H9 (cell line): ENCODE data around the gene CIART. TPM values are rescaled to one million over a fixed set of nuclear protein-coding genes. Genes with fewer than 3 reads are reported as not detected.
"Not testable (repeated sequence)": the region's sequence is repeated elsewhere in the genome, so short reads cannot be mapped to it uniquely, and the experiment has no call there.

Experiments
- DNase-seq: peaks from one replicate; pipeline ENCODE4 v3.0.0-alpha.2; 2017
- H2AFZ ChIP-seq: one replicate; pipeline ENCODE4 v1.6.1; 2013; ENCODE audit warnings: mild to moderate bottlenecking, low read length, control low read depth, moderate library complexity
- H2AK5ac ChIP-seq: 2 replicates; pipeline ENCODE4 v1.6.1; 2013; ENCODE audit warnings: low read length, control low read depth, mixed read lengths; ENCODE audit not compliant: insufficient read length
- H2BK120ac ChIP-seq: one replicate; pipeline ENCODE4 v1.6.1; 2013; ENCODE audit warnings: low read depth, mild to moderate bottlenecking, low read length, control low read depth, inconsistent platforms; ENCODE audit not compliant: poor library complexity, severe bottlenecking
- H2BK12ac ChIP-seq: 2 replicates; pipeline ENCODE4 v1.6.1; 2013; ENCODE audit warnings: low read length, control low read depth, mixed read lengths, low read depth; ENCODE audit not compliant: insufficient read length
- H2BK15ac ChIP-seq: 2 replicates; pipeline ENCODE4 v1.6.1; 2013; ENCODE audit warnings: low read depth, low read length, control low read depth
- H2BK20ac ChIP-seq: one replicate; pipeline ENCODE4 v1.6.1; 2013; ENCODE audit warnings: low read depth, mild to moderate bottlenecking, low read length, control low read depth, inconsistent platforms; ENCODE audit not compliant: poor library complexity, severe bottlenecking
- H2BK5ac ChIP-seq: 2 replicates; pipeline ENCODE4 v1.6.1; 2013; ENCODE audit warnings: low read length, control low read depth, mixed read lengths; ENCODE audit not compliant: insufficient read length
- H3K14ac ChIP-seq: 2 replicates; pipeline ENCODE4 v1.6.1; 2013; ENCODE audit warnings: low read length, control low read depth; ENCODE audit not compliant: insufficient read depth
- H3K18ac ChIP-seq: 2 replicates; pipeline ENCODE4 v1.6.1; 2013; ENCODE audit warnings: low read depth, mild to moderate bottlenecking, mixed read lengths, low read length, control low read depth; ENCODE audit not compliant: insufficient read length
- H3K23ac ChIP-seq: 2 replicates; pipeline ENCODE4 v1.6.1; 2013; ENCODE audit warnings: low read length, control low read depth, mixed read lengths, low read depth; ENCODE audit not compliant: insufficient read length
- H3K23me2 ChIP-seq: 2 replicates; pipeline ENCODE4 v1.6.1; 2013; ENCODE audit warnings: low read depth, mild to moderate bottlenecking, mixed read lengths, low read length, control low read depth; ENCODE audit not compliant: insufficient read length, poor library complexity, severe bottlenecking
- H3K27ac ChIP-seq: 2 replicates; pipeline ENCODE4 v1.5.1; 2013; ENCODE audit warnings: low read length, control low read depth, mixed read lengths, low read depth; ENCODE audit not compliant: insufficient read length
- H3K27me3 ChIP-seq: 2 replicates; pipeline ENCODE4 v1.6.1; 2013; ENCODE audit warnings: low read length, control low read depth, inconsistent platforms; ENCODE audit not compliant: insufficient read depth
- H3K4ac ChIP-seq: 2 replicates; pipeline ENCODE4 v1.6.1; 2013; ENCODE audit warnings: low read depth, mild to moderate bottlenecking, control low read depth, inconsistent platforms, low read length, moderate library complexity
- H3K4me1 ChIP-seq: 2 replicates; pipeline ENCODE4 v1.6.1; 2013; ENCODE audit warnings: low read length, control low read depth, inconsistent platforms; ENCODE audit not compliant: insufficient read depth
- H3K4me2 ChIP-seq: 2 replicates; pipeline ENCODE4 v1.6.1; 2013; ENCODE audit warnings: low read length, control low read depth, mixed read lengths; ENCODE audit not compliant: insufficient read length, insufficient read depth
- H3K56ac ChIP-seq: 2 replicates; pipeline ENCODE4 v1.6.1; 2013; ENCODE audit warnings: low read depth, mild to moderate bottlenecking, mixed read lengths, low read length, control low read depth; ENCODE audit not compliant: insufficient read length
- H3K79me1 ChIP-seq: 2 replicates; pipeline ENCODE4 v1.6.1; 2013; ENCODE audit warnings: low read depth, mild to moderate bottlenecking, moderate library complexity, low read length, control low read depth, inconsistent platforms; ENCODE audit not compliant: insufficient read depth, poor library complexity, severe bottlenecking
- H3K79me2 ChIP-seq: 2 replicates; pipeline ENCODE4 v1.6.1; 2013; ENCODE audit warnings: low read length, control low read depth, inconsistent platforms; ENCODE audit not compliant: insufficient read depth
- H3K9ac ChIP-seq: 2 replicates; pipeline ENCODE4 v1.6.1; 2013; ENCODE audit warnings: low read length, control low read depth, mixed read lengths; ENCODE audit not compliant: insufficient read length; ENCODE audit errors: extremely low read depth
- H3K9me3 ChIP-seq: one replicate; pipeline ENCODE4 v1.6.1; 2013; ENCODE audit warnings: low read depth, low read length, inconsistent platforms; ENCODE audit not compliant: control insufficient read depth
- H3T11ph ChIP-seq: one replicate; pipeline ENCODE4 v1.6.1; 2013; ENCODE audit warnings: mild to moderate bottlenecking, low read length, control low read depth, inconsistent platforms
- H4K20me1 ChIP-seq: one replicate; pipeline ENCODE4 v1.6.1; 2013; ENCODE audit not compliant: control insufficient read depth, insufficient read length, insufficient read depth
- H4K5ac ChIP-seq: 2 replicates; pipeline ENCODE4 v1.6.1; 2013; ENCODE audit warnings: low read depth, mild to moderate bottlenecking, mixed read lengths, low read length, control low read depth; ENCODE audit not compliant: insufficient read length
- H4K8ac ChIP-seq: replicated peaks from 2 replicates; pipeline ENCODE4 v1.6.1; 2013; ENCODE audit warnings: low read length, control low read depth, mixed read lengths, low read depth; ENCODE audit not compliant: insufficient read length
- H4K91ac ChIP-seq: 2 replicates; pipeline ENCODE4 v1.6.1; 2013; ENCODE audit warnings: low read depth, mild to moderate bottlenecking, moderate library complexity, mixed read lengths, low read length, control low read depth; ENCODE audit not compliant: insufficient read length
- H3K27ac Mint-ChIP-seq, 3 experiments: 2 replicates in 2 of 3; 3 replicates in 1 of 3; pipeline ENCODE4 v1.8.0; 2020 to 2021; ENCODE audit warnings: mixed read lengths in 3 of 3, mild to moderate bottlenecking in 1 of 3, moderate library complexity in 1 of 3
- H3K27me3 Mint-ChIP-seq: 2 replicates; pipeline ENCODE4 v1.8.0; 2021; ENCODE audit warnings: low read depth, mild to moderate bottlenecking, moderate library complexity, mixed read lengths
- H3K36me3 Mint-ChIP-seq, 3 experiments: 2 replicates in 2 of 3; 3 replicates in 1 of 3; pipeline ENCODE4 v1.8.0; 2020 to 2021; ENCODE audit warnings: low read depth in 3 of 3, mixed read lengths in 3 of 3; ENCODE audit not compliant: insufficient read depth in 1 of 3
- H3K4me1 Mint-ChIP-seq, 2 experiments: 2 replicates each; pipeline ENCODE4 v1.8.0; 2020; ENCODE audit warnings: mixed read lengths in 2 of 2
- H3K4me3 Mint-ChIP-seq, 2 experiments: 2 replicates in 1 of 2; 3 replicates in 1 of 2; pipeline ENCODE4 v1.8.0; 2020 to 2021; ENCODE audit warnings: mild to moderate bottlenecking in 2 of 2, mixed read lengths in 2 of 2, moderate library complexity in 1 of 2
- H3K9me3 Mint-ChIP-seq, 2 experiments: 2 replicates in 1 of 2; 3 replicates in 1 of 2; pipeline ENCODE4 v1.8.0; 2020; ENCODE audit warnings: mild to moderate bottlenecking in 2 of 2, mixed read lengths in 2 of 2, moderate library complexity in 1 of 2
- CTCF ChIP-seq: fragments of 200-600 bp; sonication (generic); conservative IDR thresholded peaks from 3 replicates; pipeline ENCODE4 v1.8.0; 2021; ENCODE audit warnings: antibody characterized with exemption, mild to moderate bottlenecking
- WGBS: extraction: QIAGEN DNeasy Blood & Tissue Kit; methylation state at CpG from one replicate; pipeline ENCODE4 v1.1.7; 2013; ENCODE audit warnings: missing lambda C conversion rate, low lambda C conversion rate, mixed read lengths; ENCODE audit not compliant: insufficient read length; ENCODE audit errors: extremely low coverage; 5-methylcytosine and 5-hydroxymethylcytosine counted together
- total RNA-seq: library from RNA; stranded (reverse); gene quantifications from 2 replicates; pipeline ENCODE4 v1.2.1, GENCODE V29; 2021

The CIART gene
- total RNA-seq, 1 experiment from 2014 or later = 15.6 TPM

GRCh38 chr1:150302902-150303301, 20.5 kb downstream of the CIART start:
- Histone ChIP-seq H3K79me1 (no peaks in the 10 kb centered on the region), H3K23me2 (no peaks in the 10 kb centered on the region), H3K14ac (no peak overlapping the region), H2AFZ (no peak overlapping the region), H3K23ac (no peak overlapping the region), H3K79me2 (no peaks in the 10 kb centered on the region), H3K18ac (no peak overlapping the region), H2AK5ac (no peak overlapping the region), H3K27me3 (no peaks in the 10 kb centered on the region), H4K91ac (no peak overlapping the region), H4K20me1 (peaks cover 3% of the 10 kb centered on the region), H3T11ph (no peak overlapping the region), H3K9me3 (no peaks in the 10 kb centered on the region), H3K9ac (no peak overlapping the region), H2BK120ac (no peak overlapping the region), H3K56ac (no peak overlapping the region), H2BK5ac (no peak overlapping the region), H3K4me2 (peak overlapping the region; percentile 47), H2BK15ac (no peak overlapping the region), H2BK12ac (no peak overlapping the region), H3K27ac (peak overlapping the region; percentile 77), H4K5ac (no peak overlapping the region), H3K4me1 (peaks cover 7% of the 10 kb centered on the region; the same call in 1 of the 2 replicates), H3K4ac (no peak overlapping the region), H4K8ac (no peak overlapping the region), H2BK20ac (no peak overlapping the region)
- TF ChIP-seq CTCF = no peak
- H3K36me3 Mint-ChIP-seq = peaks cover 51 to 92% (median 72%) of the 10 kb centered on the region in 3 experiments
- no peaks in the 10 kb centered on the region for H3K27me3 Mint-ChIP-seq
- no peaks in the 10 kb centered on the region for H3K9me3 Mint-ChIP-seq
- no CpG with 5 or more reads among the region's 2 CpGs for WGBS
- peaks cover 25 to 30% of the 10 kb centered on the region in 2 experiments for H3K4me1 Mint-ChIP-seq
- no peak for DNase-seq
- peak overlapping the region; percentile 29 to 96 (median 92); a peak in 6 of 7 replicates for H3K27ac Mint-ChIP-seq
- H3K4me3 Mint-ChIP-seq = peak overlapping the region; percentile 28 to 46; a peak in 4 of 5 replicates

GRCh38 chr1:150308585-150308984, 26.2 kb downstream of the CIART start:
- H3K56ac ChIP-seq, H3K4me3 Mint-ChIP-seq, H3K27me3 Mint-ChIP-seq, H2AFZ ChIP-seq, H4K20me1 ChIP-seq, H2BK12ac ChIP-seq, H3K4me1 ChIP-seq, H3K27me3 ChIP-seq, H3K9me3 ChIP-seq, H3K4me2 ChIP-seq, H2AK5ac ChIP-seq, H4K91ac ChIP-seq, H3T11ph ChIP-seq, H3K9ac ChIP-seq, H2BK120ac ChIP-seq, H3K14ac ChIP-seq, H4K5ac ChIP-seq, H3K23ac ChIP-seq, H3K18ac ChIP-seq, H2BK5ac ChIP-seq, DNase-seq, H2BK20ac ChIP-seq, H3K4ac ChIP-seq, H2BK15ac ChIP-seq, H3K79me2 ChIP-seq, H3K79me1 ChIP-seq, H3K27ac Mint-ChIP-seq, H3K23me2 ChIP-seq, H3K9me3 Mint-ChIP-seq, H4K8ac ChIP-seq, H3K27ac ChIP-seq: not testable (repeated sequence)
- WGBS = no CpG with 5 or more reads among the region's 9 CpGs
- Mint-ChIP-seq H3K36me3 (peaks cover 28 to 56% (median 37%) of the 10 kb centered on the region in 3 experiments; a peak in 6 of 7 replicates), H3K4me1 (peaks cover 3 to 13% of the 10 kb centered on the region in 2 experiments; a peak in 2 of 4 replicates)
